ENCODE data around the gene SEMA3E.

- TF ChIP-seq POLR2A (IDR thresholded peaks at IDR 0.05) = no peak
- TF ChIP-seq CTCF (IDR thresholded peaks at IDR 0.05) = no peak
These were observed 73.5 kb downstream of the SEMA3E start for GRCh38 chr7:83575436-83575835.
